Activated naive CD4-positive, alpha-beta T cell treated with anti-CD3 and anti-CD28 coated beads, Interleukin-2, amount 50 U/mL, for 16 hours (primary cell): ENCODE data around the gene PSMD1.
A peak's percentile ranks its signal among the peaks of the same experiment; 100 is the strongest.
"Not testable (repeated sequence)": the region's sequence is repeated elsewhere in the genome, so short reads cannot be mapped to it uniquely, and the experiment has no call there.

Experiments used
- DNase-seq: peaks from one replicate; pipeline ENCODE4 v3.0.0-alpha.2; 2020

The PSMD1 gene

GRCh38 chr2:231188506-231189170, 132.0 kb downstream of the PSMD1 start:
- DNase-seq = no peak

DNA sequence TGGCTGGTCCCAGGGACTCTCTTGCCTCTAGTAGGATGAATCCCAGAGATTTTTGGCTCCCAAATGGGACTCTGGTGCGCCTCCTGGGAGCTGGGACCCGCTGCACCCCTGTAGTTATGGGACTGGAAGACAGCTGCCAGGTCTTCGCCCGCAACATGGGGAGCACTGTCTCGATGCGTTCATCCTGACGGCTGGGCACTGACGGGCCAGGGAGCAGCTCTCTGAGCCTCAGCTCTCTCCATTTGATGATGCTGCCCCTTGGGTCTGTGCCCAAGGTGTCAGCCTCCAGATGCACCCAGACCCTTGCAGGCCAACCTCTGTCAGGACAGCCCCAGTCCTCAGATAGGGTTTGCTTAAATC, 132.5 kb downstream of the PSMD1 start:
- no peak for DNase-seq

- DNase-seq = no peak
Measured at GRCh38 chr2:231189571-231190495, 133.2 kb downstream of the PSMD1 start.

DNA sequence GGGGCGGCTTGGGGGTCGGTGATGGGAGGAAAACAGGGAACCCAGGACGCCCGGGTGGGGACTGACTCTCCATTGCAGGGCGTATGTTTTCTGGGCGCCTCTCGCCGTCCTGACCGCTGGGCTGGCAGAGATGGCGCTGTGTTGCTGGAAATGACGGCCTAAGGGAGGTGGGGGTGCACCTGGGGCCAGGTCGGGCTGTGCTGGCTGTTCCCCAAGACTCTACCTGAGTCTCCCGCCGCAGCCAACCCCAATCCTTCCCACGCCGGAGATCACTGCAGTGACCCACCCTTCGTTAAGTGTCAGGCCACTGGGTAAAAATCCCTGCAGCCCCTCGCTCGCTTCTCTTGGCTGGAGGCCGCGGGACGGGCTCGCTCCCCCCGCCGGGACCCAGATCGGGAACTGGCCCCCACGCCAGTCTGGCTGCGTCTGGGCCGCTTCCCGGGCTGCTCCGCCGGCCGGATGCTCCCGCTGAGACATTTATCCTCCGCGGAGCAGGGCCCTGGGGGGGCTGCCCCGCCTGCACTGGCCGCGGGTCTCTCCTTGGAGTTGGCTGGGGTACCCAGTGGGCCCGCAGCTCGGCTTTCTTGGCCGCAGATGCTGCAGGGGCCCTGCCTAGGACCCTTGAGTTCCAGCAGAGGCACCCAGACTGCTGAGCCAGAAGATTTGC, 134.0 kb downstream of the PSMD1 start:
- DNase-seq = no peak

DNA sequence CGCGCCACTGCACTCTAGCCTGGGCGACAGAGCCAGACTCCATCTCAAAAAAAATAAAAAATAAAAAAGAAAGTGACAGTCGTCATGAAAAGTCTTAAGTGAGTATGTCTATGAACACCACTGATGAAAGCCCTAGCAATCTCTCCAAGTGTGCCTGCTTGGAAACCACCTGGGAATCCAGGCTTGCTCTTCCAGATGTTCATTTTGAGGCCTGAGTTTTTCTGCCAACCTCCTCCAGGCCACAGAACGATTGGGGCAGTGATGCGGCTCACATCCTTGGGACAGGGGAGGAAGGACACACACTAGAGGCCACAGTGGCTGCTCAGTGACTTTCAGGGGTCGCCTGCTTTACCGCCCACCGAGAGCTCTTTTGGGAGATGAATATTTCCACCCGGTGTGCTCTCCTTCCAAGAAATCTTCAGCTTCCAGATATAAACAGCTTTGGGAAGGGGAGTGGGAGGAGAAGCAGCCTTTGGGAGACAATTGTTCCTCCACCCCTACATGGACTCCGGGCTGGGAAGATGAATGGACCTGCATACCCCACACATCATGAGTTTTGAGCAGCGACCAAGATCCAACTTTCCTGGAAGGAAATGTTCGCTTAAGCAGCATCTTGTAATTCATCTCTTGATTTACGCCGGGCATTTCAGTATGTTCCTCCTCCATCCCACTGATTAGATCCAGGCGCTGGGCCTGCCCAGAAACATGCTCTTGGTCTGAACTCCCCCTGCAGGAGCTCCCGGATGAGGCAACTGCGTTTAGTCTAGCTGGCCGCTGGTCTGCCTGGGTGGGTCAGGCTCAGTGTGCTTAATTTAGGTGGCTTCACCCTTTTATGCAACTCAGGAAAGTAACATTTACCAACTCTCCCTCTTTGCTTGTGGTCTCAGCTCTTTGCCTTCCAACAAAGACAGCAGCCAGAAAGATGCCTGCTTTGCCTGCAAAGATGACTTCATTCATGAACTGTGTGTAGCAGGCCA, 135.5 kb downstream of the PSMD1 start:
- DNase-seq = no peak

GRCh38 chr2:231193216-231193615, 136.5 kb downstream of the PSMD1 start:
- no peak for DNase-seq

DNA sequence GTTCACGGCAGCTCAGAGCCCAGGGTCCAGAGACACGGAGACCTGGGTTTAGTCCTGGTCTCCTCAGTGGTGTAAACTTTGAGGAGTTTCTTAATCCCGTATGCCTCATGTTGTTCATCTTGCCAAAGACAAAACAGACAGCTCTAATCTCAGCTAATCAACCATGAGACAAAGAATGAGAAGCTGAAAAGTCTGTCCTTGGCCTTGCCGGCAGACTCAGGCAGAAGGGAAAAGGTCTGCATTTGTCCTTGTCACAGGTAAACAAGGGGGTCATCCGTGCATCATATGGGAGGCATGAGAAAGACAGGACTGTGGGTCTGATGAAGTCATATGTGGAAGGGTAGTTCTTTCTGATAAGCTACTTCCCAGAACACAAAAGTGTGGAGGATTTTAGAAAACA, 139.9 kb downstream of the PSMD1 start:
- DNase-seq = no peak

GRCh38 chr2:231197196-231197595, 140.5 kb downstream of the PSMD1 start:
- not testable (repeated sequence) for DNase-seq

DNA sequence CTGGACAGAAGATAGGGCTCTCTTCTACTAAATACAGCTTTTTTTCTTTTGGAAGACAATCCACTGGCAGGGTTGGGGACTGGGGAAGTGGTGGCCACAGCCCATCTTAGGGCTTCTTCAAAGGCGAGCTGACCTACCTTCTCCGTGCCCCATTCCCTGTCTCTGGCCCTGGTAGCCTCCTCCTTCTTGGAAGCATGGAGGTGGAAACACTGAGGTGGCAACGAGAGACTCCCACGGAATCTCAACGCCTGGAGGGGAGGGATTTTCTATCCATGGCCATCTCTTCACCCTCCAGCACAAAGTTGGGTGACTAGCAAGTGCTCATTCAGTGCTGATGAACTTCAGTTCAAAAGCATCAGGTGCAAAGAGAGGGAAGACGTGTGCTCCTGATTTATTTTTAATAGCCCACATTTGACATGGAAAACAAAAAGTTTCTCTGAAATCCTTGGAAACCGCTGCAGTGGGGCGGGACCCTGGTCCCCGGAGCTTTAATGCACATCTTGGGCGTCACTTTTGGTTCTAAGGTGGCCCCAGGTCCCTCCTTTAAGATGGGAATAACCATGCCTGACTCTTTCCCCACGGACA, 141.1 kb downstream of the PSMD1 start:
- no peak for DNase-seq

DNA sequence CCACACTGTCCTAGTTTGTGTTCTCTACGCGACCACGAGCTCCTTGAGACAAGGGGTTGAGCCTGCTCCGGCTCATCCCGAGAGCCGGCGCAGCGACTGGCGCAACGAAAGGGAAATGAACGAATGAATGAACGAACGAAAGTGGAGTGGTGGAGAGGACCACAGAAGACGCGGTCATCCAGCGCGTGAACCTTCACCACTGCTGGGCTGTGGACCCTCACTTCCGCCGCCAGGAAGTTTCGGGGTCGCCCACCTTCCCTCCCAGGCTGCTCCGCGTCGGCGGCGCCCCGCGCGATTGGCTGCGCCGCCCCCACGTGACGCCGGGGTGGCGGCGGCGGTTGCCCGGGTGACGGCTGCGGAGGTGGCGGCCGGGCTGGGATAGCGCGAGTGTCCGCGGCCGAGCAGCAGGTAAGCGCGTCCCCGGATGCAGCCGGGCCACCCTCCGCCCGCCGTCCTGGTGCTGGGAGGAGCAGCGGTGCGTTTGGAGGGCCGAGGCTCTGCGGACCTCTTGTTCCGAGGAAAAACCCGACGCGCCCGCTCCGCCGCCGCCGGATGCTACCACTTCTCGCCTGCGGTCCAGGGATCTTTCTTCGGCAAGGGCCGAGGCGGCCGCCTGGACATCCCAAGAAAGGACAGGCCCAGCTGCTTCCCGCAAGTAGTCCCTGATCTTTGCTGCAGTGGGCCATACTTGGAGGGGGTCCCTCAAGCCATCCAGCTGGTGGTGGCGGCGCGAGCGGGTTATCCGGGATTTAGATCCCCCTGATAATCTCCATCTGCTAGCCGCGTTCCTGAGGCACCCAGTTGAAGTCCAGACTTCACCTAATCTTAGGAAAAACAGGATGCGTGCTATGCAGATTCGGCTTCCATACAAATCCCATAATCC, 141.9 kb downstream of the PSMD1 start, which contains the start of gene ARMC9:
ARMC9 (plus strand) TSS at position 341 of the 883 bp plus-strand sequence. CDS start 7,608 bp downstream, outside the sequence.
- DNase-seq = peak; percentile 78

- no peak for DNase-seq
Measured at GRCh38 chr2:231199219-231199618, 142.6 kb downstream of the PSMD1 start.

GRCh38 chr2:231200805-231201474, 144.3 kb downstream of the PSMD1 start:
- DNase-seq = no peak

DNA sequence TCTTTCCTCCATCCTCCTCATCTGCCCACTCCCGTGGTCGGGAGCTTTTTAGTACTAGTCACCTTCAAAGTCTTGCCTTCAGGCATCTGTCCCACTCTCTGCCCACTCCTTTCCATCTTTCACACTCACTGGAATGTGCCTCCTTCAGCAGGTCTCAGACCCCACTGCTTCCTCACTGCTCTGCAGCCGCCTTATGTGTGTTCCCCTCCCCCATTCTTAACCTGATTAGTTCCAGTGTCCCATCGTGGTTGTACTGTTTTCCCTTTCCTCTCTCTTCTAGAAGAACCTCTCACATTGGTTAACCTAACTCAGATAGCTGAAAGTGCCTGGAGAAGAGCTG, 144.8 kb downstream of the PSMD1 start:
- DNase-seq = no peak

GRCh38 chr2:231203087-231203486, 146.4 kb downstream of the PSMD1 start:
- no peak for DNase-seq

- DNase-seq = no peak
Measured at GRCh38 chr2:231204146-231204545, 147.5 kb downstream of the PSMD1 start.

DNA sequence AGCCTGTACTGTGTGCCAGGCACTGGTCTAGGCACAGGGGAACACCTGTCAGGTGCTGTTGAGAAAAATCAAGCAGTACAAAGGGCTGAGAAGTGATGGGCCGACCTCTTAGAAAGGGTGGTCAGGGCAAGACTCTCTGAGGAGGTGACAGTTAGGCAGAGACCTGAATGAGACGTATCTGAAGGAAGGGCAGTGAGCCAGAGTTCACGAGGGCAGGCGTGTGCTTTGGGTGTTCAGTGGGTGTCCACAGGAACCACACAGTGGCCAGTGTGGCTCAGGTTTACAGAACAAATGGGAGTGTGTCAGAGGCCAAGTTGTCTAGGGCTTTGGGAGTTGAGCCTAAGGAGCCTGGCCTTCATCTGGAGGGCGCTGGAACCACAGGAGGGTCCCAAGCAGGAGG, 147.9 kb downstream of the PSMD1 start:
- no peak for DNase-seq

DNA sequence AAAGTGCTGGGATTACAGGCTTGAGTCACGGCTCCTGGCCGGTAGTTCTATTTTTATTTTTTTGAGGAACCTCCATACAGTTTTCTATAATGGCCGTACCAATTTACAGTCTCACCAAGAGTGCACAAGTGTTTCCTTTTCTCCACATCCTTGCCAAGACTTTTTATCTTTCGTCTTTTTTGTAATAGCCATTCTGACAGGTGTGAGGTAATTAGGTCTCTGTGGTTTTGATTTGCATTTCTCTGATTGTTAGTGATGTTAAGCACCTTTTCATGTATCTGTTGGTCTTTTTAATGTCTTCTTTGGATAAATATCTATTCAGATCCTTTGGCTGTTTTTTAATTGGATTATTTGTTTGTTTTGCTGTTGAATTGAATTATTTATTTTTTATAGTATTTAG, 151.1 kb downstream of the PSMD1 start:
- DNase-seq = no peak

DNA sequence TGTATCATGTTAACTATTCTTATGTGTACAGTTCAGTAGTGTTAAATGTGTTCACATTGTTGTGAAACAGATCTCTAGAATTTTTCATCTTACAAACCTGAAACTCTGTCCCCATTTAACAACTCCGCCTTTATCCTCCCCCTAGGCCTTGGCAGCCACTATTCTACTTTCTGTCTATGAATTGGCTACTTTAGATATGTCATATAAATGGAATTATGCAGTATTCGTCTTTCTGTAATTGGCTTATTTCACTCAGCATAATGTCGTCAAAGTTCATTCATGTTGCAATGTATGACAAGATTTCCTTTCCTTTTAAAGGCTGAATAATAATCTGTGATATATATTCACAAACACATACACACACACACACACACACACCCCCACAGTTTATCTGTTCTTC, 154.1 kb downstream of the PSMD1 start:
- no peak for DNase-seq

GRCh38 chr2:231211486-231211885, 154.8 kb downstream of the PSMD1 start:
- no peak for DNase-seq

DNA sequence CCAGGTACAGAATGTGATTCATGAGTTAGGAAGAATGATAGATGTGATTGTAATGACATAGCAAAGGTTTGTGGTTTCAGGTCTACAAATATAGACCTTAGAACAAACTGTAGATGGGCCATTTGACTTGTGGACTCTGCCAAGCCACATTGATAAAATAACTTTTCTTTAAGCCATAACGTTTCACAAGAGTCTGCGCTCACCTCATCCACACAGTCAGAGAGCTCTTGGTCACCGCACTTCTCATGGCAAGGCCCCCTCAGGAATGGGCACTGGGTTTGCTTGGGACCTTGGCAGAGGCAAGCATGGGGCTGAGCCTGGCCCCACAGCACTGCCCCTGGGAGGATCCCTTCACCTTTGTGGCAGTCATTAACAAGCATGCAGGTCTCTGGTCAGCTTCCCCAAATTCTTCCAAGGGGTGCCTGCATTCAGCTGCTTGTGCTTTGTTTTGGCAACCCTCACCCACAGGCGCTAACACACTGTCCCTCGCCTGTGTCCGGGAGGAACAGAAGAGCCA, 155.7 kb downstream of the PSMD1 start:
- DNase-seq = no peak
